ENCODE results near the gene HADHB.

DNA sequence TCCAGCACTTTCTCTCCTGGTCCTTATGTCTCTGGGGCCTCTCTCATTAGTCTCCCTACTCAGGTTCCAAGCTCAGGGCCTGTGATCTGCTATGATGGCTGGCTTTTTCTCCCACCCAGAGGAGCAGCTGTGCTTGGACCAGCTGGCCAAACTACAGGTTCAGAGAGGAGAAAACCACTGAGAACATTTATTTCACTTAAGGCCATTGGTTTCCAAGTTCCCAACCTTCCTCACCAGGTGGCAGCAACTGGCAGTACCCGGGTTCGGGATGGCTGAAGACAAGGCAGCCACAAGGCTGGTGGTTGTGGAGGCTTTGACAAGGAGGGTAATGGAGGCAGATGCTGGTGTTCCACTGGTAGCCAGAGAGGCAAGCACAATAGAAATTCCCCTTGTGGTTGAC lies 71.3 kb downstream of the HADHB start:
- TF ChIP-seq SMC3 (IDR thresholded peaks at IDR 0.05; ENCODE audit: borderline replicate concordance, low read length) (no peak), POLR2A (IDR thresholded peaks at IDR 0.05; ENCODE audit: low read depth, low read length) (no peak), CHD4 (IDR thresholded peaks at IDR 0.05) (no peak)
- TF ChIP-seq, protein P1, sequence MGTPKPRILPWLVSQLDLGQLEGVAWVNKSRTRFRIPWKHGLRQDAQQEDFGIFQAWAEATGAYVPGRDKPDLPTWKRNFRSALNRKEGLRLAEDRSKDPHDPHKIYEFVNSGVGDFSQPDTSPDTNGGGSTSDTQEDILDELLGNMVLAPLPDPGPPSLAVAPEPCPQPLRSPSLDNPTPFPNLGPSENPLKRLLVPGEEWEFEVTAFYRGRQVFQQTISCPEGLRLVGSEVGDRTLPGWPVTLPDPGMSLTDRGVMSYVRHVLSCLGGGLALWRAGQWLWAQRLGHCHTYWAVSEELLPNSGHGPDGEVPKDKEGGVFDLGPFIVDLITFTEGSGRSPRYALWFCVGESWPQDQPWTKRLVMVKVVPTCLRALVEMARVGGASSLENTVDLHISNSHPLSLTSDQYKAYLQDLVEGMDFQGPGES (IDR thresholded peaks at IDR 0.05), result no peak
